ENCODE results near the gene PCGF3.

PCGF3 gene

DNA sequence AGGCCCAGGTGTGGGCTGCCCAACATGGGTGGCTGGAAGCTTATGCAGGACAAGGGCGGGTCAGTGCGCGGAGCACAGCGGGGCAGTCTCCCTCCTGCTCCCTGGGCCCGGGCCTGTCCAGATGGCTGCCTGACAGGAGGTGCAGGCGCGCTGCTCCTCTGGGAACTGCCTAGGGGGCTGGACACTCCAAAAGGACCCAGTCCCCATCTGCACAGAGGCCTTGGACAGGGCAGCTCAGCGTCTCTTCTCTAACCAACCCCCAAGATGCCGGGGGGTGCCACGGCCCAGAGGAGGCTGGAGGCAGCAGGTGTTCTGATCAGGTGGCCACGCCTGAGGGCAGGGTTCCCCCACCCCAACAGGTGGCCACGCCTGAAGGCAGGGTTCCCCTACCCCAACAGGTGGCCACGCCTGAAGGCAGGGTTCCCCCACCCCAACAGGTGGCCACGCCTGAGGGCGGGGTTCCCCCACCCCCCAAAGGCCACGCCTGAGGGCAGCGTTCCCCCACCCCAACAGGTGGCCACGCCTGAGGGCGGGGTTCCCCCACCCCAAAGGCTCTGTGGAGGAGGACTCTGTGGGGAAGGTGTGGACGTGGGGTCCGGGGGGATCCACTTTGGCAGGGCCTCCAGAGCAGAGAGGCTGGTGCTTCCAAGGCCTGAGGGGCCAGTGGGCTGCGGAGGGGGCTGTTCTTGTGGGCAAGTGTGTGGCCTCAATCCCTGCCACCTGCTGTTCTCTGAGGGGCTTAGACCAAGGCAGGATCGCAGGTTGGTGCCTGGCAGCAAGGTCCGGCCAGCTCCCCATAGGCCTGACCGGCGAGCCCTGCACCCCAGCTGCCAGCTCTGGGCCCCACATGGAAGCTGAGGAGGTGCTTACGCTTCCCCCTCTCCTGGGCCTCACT lies 84.2 kb downstream of the PCGF3 start:
- Histone ChIP-seq H3K27ac (no peak overlapping the region), H3K4me3 (no peak overlapping the region), H3K4me1 (peaks cover 0 to 40% (median 28%) of the 10 kb centered on the region in 4 donors), H3K27me3 (peaks cover 5 to 98% of the 10 kb centered on the region in 2 donors), H3K9me3 (no peaks in the 10 kb centered on the region), H3K36me3 (no peaks in the 10 kb centered on the region)
- TF ChIP-seq, protein P1, sequence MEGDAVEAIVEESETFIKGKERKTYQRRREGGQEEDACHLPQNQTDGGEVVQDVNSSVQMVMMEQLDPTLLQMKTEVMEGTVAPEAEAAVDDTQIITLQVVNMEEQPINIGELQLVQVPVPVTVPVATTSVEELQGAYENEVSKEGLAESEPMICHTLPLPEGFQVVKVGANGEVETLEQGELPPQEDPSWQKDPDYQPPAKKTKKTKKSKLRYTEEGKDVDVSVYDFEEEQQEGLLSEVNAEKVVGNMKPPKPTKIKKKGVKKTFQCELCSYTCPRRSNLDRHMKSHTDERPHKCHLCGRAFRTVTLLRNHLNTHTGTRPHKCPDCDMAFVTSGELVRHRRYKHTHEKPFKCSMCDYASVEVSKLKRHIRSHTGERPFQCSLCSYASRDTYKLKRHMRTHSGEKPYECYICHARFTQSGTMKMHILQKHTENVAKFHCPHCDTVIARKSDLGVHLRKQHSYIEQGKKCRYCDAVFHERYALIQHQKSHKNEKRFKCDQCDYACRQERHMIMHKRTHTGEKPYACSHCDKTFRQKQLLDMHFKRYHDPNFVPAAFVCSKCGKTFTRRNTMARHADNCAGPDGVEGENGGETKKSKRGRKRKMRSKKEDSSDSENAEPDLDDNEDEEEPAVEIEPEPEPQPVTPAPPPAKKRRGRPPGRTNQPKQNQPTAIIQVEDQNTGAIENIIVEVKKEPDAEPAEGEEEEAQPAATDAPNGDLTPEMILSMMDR (IDR thresholded peaks at IDR 0.05): no peak
- intact Hi-C loops (cut with DNase I; ENCODE audit: low total_unique reads): loop anchor here (10.0 kb wide), 4 partner anchors 85 to 225 kb away; partner anchors contain the start of genes ATP5ME, FGFRL1, GAK and MYL5
- DNase-seq: no peak

DNA sequence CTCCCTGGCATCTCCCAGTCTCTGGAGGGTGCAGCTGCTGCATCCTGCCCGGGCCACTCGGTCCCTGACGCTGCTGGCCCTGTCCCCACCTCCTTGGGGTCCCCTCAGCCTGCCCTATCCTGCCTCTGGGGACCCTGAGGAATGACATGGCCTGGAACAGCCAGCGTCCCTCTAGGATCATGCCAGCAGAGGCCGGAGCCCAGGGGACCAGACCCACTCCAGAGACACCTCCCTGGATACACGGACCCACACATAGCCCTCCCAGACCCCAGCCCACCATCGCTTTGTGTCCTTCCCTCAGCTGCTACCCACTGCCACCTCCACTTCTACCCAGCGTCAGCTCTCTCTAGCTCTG lies 84.8 kb downstream of the PCGF3 start:
- no peak for DNase-seq
- Histone ChIP-seq H3K36me3 (no peaks in the 10 kb centered on the region), H3K4me1 (peaks cover 0 to 43% (median 32%) of the 10 kb centered on the region in 4 donors), H3K27me3 (peaks cover 5 to 98% of the 10 kb centered on the region in 2 donors), H3K4me3 (no peak overlapping the region), H3K9me3 (no peaks in the 10 kb centered on the region), H3K27ac (no peak overlapping the region)
- TF ChIP-seq, protein P1 (IDR thresholded peaks at IDR 0.05): no peak
- intact Hi-C loops (cut with DNase I; ENCODE audit: low total_unique reads): no loop called here

DNA sequence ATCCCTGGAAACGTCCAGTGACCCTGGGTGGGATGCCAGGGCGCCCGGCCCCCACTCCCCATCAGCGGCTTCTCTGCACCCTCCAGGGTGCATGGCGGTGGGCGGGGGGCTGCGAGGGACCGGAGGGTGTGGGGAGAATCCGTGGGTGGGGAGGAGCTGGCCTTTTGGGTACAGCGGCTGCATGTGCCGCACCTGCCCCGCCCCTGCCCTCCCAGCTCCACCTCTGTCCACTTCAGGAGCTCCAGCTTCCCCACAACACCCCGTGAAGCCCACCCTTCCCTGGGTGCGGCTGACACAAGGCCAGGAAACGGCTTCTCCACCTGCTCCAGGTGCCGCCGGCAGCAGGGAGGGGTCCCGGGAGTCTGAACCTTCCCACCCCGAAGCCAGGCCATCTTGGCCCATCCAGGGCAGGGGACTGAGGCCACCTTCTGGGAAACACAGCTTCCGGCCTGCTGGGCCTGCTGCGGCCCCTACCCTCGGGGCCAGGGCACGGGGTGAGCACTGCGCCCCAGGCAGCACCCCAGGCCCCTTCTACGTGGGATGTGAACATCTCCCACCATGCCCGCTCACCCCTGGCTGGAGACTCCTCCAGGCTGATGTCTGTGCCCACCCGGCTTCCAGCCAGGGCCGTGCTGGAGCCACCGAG lies 85.7 kb downstream of the PCGF3 start:
- TF ChIP-seq, protein P1 (IDR thresholded peaks at IDR 0.05): no peak
- Histone ChIP-seq H3K27me3 (peaks cover 0 to 98% of the 10 kb centered on the region in 2 donors), H3K9me3 (no peaks in the 10 kb centered on the region), H3K4me1 (peaks cover 0 to 37% (median 25%) of the 10 kb centered on the region in 4 donors), H3K4me3 (no peak overlapping the region), H3K36me3 (no peaks in the 10 kb centered on the region), H3K27ac (no peak overlapping the region)
- no peak for DNase-seq
- intact Hi-C loops (cut with DNase I; ENCODE audit: low total_unique reads): no loop called here

DNA sequence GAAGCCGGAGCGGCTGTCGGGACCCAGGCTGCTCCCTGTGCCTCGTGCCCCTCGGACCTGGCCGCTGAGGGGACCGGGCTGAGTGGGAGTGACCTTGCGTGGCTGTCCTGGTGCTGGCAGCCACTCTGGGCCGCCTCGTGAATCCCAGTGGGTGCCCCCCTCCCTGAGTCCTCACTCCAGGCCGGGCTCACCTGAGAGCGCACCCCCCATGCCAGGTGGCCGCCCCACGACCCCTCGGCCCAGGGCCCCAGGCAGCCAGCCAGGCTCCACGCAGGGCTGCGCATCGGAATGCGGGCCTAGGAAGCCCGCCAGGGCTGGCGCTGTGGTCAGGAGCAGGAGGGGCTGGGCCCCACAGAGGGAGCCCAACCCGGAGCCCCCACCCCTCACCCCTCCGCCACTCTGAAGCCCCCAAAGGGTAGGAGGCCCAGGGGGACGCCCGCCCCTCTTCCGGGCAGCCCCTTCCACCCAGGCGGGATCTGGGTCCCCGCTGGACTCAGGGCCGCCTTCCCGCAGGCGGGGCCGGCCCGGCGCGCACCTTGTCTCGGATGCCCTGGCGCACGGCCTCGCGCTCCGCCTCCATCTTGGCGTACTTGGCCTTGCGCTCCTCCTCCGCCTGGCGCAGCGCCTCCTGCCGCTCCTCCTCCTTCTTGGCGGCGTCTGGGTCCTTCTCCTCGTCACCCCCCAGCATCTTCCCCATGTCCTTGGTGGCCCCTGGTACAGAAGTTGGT lies 86.4 kb downstream of the PCGF3 start:
- TF ChIP-seq, protein P1 (IDR thresholded peaks at IDR 0.05): no peak
- Histone ChIP-seq H3K27me3 (peaks cover 0 to 97% of the 10 kb centered on the region in 2 donors), H3K4me3 (no peak overlapping the region), H3K27ac (no peak overlapping the region), H3K9me3 (no peaks in the 10 kb centered on the region), H3K36me3 (no peaks in the 10 kb centered on the region), H3K4me1 (peaks cover 0 to 30% (median 21%) of the 10 kb centered on the region in 4 donors)
- no peak for DNase-seq
- intact Hi-C loops (cut with DNase I; ENCODE audit: low total_unique reads): no loop called here

DNA sequence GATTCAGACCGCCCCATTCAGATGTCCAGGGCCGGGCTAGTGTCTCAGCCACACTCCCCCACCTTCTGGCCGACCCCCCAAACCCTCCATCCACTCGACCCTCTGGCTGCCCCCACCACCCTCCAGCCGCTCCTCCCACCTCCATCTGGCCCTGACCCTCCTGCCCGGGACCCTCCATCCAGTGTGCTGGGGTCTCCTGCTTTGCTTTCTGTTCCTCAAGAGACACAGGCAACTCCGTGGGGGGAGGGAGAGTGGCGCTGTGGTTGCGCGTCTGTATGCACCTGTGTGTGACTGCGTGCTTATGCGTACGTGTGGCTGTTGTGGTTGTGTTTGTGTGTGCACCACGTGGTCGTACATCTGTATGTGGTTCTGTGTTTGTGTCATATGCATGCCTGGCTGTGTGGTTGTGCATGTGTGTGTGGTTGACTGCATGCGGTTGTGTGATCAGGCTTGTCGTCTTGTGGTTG lies 87.0 kb downstream of the PCGF3 start:
- DNase-seq: no peak
- intact Hi-C loops (cut with DNase I; ENCODE audit: low total_unique reads): no loop called here
- TF ChIP-seq, protein P1 (IDR thresholded peaks at IDR 0.05): no peak
- Histone ChIP-seq H3K36me3 (no peaks in the 10 kb centered on the region), H3K4me3 (no peak overlapping the region), H3K27me3 (peaks cover 0 to 96% of the 10 kb centered on the region in 2 donors), H3K9me3 (no peaks in the 10 kb centered on the region), H3K27ac (no peak overlapping the region), H3K4me1 (peaks cover 0 to 30% (median 21%) of the 10 kb centered on the region in 4 donors)
